HepG2 (cell line): ENCODE results near the gene SAMSN1. TPM values are rescaled to one million over a fixed set of nuclear protein-coding genes. Genes with fewer than 3 reads are reported as not detected.

ENCODE experiments used
- ATAC-seq: fragments of 200-7000 bp; cut with Tn5 transposase; 3 replicates; pipeline ENCODE4 v1.9.1; 2020; ENCODE audit warnings: mild to moderate bottlenecking, moderate library complexity
- BruUV-seq: library from RNA; stranded (reverse); fragments of 400-500 nt; replicated peaks from 2 replicates; lab custom pipeline; 2021; lab: Mats Ljungman, UMichigan
- CTCF ChIA-PET: fragments of 300-600 bp; formaldehyde crosslinking; extraction: SDS; loops from one replicate; lab custom pipeline; 2021; ENCODE audit warnings: low total read pairs, inconsistent platforms, low intra/inter-chr PET ratio; lab: Yijun Ruan, JAX
- POLR2A ChIA-PET: fragments of 350-600 bp; sonication (Branson Sonifier 250); formaldehyde crosslinking; loops from one replicate; lab custom pipeline; 2020; ENCODE audit warnings: antibody characterized with exemption, inconsistent platforms; lab: Yijun Ruan, JAX
- DNase-seq: peaks from one replicate; pipeline ENCODE4 v3.0.0-alpha.2; 2015; ENCODE audit warnings: low spot score
- FAIRE-seq: peaks from 3 replicates; lab custom pipeline; 2011; peaks lifted over from hg19 to GRCh38; lab: Jason Lieb, UNC
- H2AFZ ChIP-seq: one replicate; pipeline ENCODE4 v1.6.1; 2011; ENCODE audit warnings: low read length, inconsistent platforms
- H3K27ac ChIP-seq: fragments of 300-600 bp; 3 replicates; pipeline ENCODE4 v1.8.0; 2011; ENCODE audit warnings: mixed run types, mild to moderate bottlenecking, mixed read lengths, low read length, inconsistent platforms; ENCODE audit not compliant: insufficient read depth; ENCODE audit errors: extremely low read length
- H3K27me3 ChIP-seq, 2 experiments: fragments of 200-600 bp in 1 of 2; 2 replicates in 1 of 2; 3 replicates in 1 of 2; pipeline versions ENCODE4 v1.6.0 to v1.8.0; 2011; ENCODE audit warnings: low read length in 2 of 2, mild to moderate bottlenecking in 2 of 2, moderate library complexity in 2 of 2, inconsistent platforms in 1 of 2; ENCODE audit not compliant: insufficient read depth in 2 of 2, control insufficient read depth in 1 of 2
- H3K36me3 ChIP-seq, 2 experiments: fragments of 200-600 bp in 1 of 2; replicated peaks in 1 of 2; 2 replicates in 1 of 2; 3 replicates in 1 of 2; pipeline versions ENCODE4 v1.5.1 to v1.8.0; 2011; ENCODE audit warnings: low read length in 2 of 2, inconsistent platforms in 1 of 2; ENCODE audit not compliant: insufficient read depth in 2 of 2, control insufficient read depth in 1 of 2
- H3K4me1 ChIP-seq: 2 replicates; pipeline ENCODE4 v1.5.1; 2012; ENCODE audit warnings: low read length, inconsistent platforms; ENCODE audit not compliant: insufficient read depth
- H3K4me2 ChIP-seq: 2 replicates; pipeline ENCODE4 v1.6.0; 2011; ENCODE audit warnings: low read depth, low read length, inconsistent platforms
- H3K4me3 ChIP-seq, 3 experiments: fragments of 200-600 bp in 1 of 3; sonication (generic), shearing (Covaris generic) in 1 of 3; replicated peaks in 1 of 3; 2 replicates each; pipeline ENCODE4 v1.5.1; 2011 to 2016; ENCODE audit warnings: low read length in 3 of 3, inconsistent platforms in 2 of 3, low read depth in 2 of 3, mild to moderate bottlenecking in 2 of 3, control low read depth in 1 of 3, mixed read lengths in 1 of 3; ENCODE audit not compliant: insufficient read depth in 1 of 3
- H3K79me2 ChIP-seq: one replicate; pipeline ENCODE4 v1.6.1; 2011; ENCODE audit warnings: low read length, inconsistent platforms; ENCODE audit not compliant: insufficient read depth
- H3K9ac ChIP-seq: 2 replicates; pipeline ENCODE4 v1.6.0; 2011; ENCODE audit warnings: mild to moderate bottlenecking, low read depth, low read length, inconsistent platforms; ENCODE audit not compliant: insufficient read depth
- H3K9me3 ChIP-seq: 2 replicates; pipeline ENCODE4 v1.5.1; 2012; ENCODE audit warnings: mild to moderate bottlenecking, low read length
- H4K20me1 ChIP-seq: 2 replicates; pipeline ENCODE4 v1.6.0; 2011; ENCODE audit warnings: inconsistent platforms, mild to moderate bottlenecking, low read length, moderate library complexity; ENCODE audit not compliant: insufficient read depth
- ZHX2 ChIP-seq, 2 experiments: sonication (generic) in 1 of 2; formaldehyde crosslinking in 1 of 2; IDR thresholded peaks; 2 replicates each; pipeline versions ENCODE4 v1.6.1 to v1.9.0; 2014 to 2022; ENCODE audit warnings: antibody characterized with exemption in 1 of 2, borderline replicate concordance in 1 of 2, inconsistent platforms in 1 of 2, low read depth in 1 of 2, missing genetic modification reagents in 1 of 2
- ZNF619 ChIP-seq: sonication (generic); formaldehyde crosslinking; IDR thresholded peaks from 2 replicates; pipeline ENCODE4 v1.4.0; 2020; ENCODE audit warnings: mild to moderate bottlenecking, missing genetic modification reagents
- WGBS: methylation state at CpG from one replicate; pipeline ENCODE4 v1.1.6; 2017; ENCODE audit warnings: low lambda C conversion rate; 5-methylcytosine and 5-hydroxymethylcytosine counted together
- in situ Hi-C: cut with HindIII; loops from 2 replicates; pipeline ENCODE4 v1.10.0; 2017; ENCODE audit warnings: low pct_unique_long_range_greater_than_20kb; ENCODE audit not compliant: extremely low pct_ligation_motif_present
- intact Hi-C: fragments of 100-400 bp; cut with micrococcal nuclease; formaldehyde crosslinking; loops from one replicate; pipeline ENCODE4 v1.10.0; 2022; ENCODE audit not compliant: unreplicated experiment
- polyA plus RNA-seq, 8 experiments: library from polyadenylated mRNA; depleted of rRNA in 3 of 8; stranded (reverse) in 7 of 8; unstranded in 1 of 8; fragments of >200 nt; fragmentation: Illumina TruSeq in 4 of 8; extraction: Trizol in 4 of 8; gene quantifications; 2 replicates each; pipeline versions ENCODE4 v1.2.1 to v1.2.3, GENCODE V29; 2011 to 2016; ENCODE audit warnings: low read depth in 4 of 8, missing spikeins in 1 of 8, mixed read lengths in 1 of 8; ENCODE audit not compliant: insufficient read depth in 1 of 8
- total RNA-seq, 5 experiments: library from RNA; depleted of rRNA; stranded (reverse); fragments of >200 nt; fragmentation: Illumina TruSeq; extraction: Trizol; gene quantifications; 2 replicates each; pipeline ENCODE4 v1.2.3, GENCODE V29; 2016; ENCODE audit warnings: low read depth in 1 of 5

SAMSN1 gene
- total and polyA plus RNA-seq, 2 of the 13 experiments (the other 11 are each of a cell fraction or from before 2014, with no cell fraction given), result 0.09 TPM; not detected in 1

- Histone ChIP-seq H2AFZ (no peak overlapping the region), H3K9me3 (no peaks in the 10 kb centered on the region), H3K9ac (no peak overlapping the region), H3K79me2 (no peaks in the 10 kb centered on the region), H3K4me2 (no peak overlapping the region), H3K4me3 (no peak overlapping the region), H3K27ac (no peak overlapping the region), H3K27me3 (no peaks in the 10 kb centered on the region; a peak in 1 of 5 replicates), H3K4me1 (no peaks in the 10 kb centered on the region), H4K20me1 (no peaks in the 10 kb centered on the region), H3K36me3 (no peaks in the 10 kb centered on the region)
- FAIRE-seq (no peak), DNase-seq (no peak), ATAC-seq (no peak)
- TF ChIP-seq ZNF619, result no peak
- no peak for TF ChIP-seq ZHX2 (IDR thresholded peaks at IDR 0.05; ENCODE audit: low read depth)
- no peak for TF ChIP-seq ZHX2 (CRISPR knock-in tag; IDR thresholded peaks at IDR 0.05; ENCODE audit: borderline replicate concordance)
- intact Hi-C loops, result no loop called here
- in situ Hi-C loops, result no loop called here
- POLR2A ChIA-PET, result no interaction called here
- CTCF ChIA-PET, result no interaction called here
- no TSS peak for BruUV-seq
- WGBS, result 0% methylated on average over 3 of the region's 3 CpGs
These were observed 59.2 kb downstream of the SAMSN1 start for GRCh38 chr21:14486869-14487268.
